Activated naive CD8-positive, alpha-beta T cell treated with anti-CD3 and anti-CD28 coated beads, Interleukin-2, amount 50 U/mL, for 24 hours (primary cell): Measurements from ENCODE around the gene ATP13A3.
A peak's percentile ranks its signal among the peaks of the same experiment; 100 is the strongest.
"Not testable (repeated sequence)": the region's sequence is repeated elsewhere in the genome, so short reads cannot be mapped to it uniquely, and the experiment has no call there.

Experiments used
- ATAC-seq: fragments of 150-1000 bp; cut with Tn5 transposase; one replicate; pipeline ENCODE4 v1.10.0; 2021
- DNase-seq: peaks from one replicate; pipeline ENCODE4 v3.0.0; 2021
- H3K27ac Mint-ChIP-seq: one replicate; pipeline ENCODE4 v1.8.0; 2021; ENCODE audit warnings: mild to moderate bottlenecking, mixed read lengths
- H3K27me3 Mint-ChIP-seq: one replicate; pipeline ENCODE4 v1.8.0; 2021; ENCODE audit warnings: mixed read lengths
- H3K36me3 Mint-ChIP-seq: one replicate; pipeline ENCODE4 v1.8.0; 2021; ENCODE audit warnings: low read depth, mixed read lengths
- H3K4me1 Mint-ChIP-seq: one replicate; pipeline ENCODE4 v1.8.0; 2021; ENCODE audit warnings: mixed read lengths
- H3K4me3 Mint-ChIP-seq: one replicate; pipeline ENCODE4 v1.8.0; 2021; ENCODE audit warnings: mild to moderate bottlenecking, moderate library complexity, mixed read lengths
- H3K9me3 Mint-ChIP-seq: one replicate; pipeline ENCODE4 v1.8.0; 2021; ENCODE audit warnings: mixed read lengths

The ATP13A3 gene

DNA sequence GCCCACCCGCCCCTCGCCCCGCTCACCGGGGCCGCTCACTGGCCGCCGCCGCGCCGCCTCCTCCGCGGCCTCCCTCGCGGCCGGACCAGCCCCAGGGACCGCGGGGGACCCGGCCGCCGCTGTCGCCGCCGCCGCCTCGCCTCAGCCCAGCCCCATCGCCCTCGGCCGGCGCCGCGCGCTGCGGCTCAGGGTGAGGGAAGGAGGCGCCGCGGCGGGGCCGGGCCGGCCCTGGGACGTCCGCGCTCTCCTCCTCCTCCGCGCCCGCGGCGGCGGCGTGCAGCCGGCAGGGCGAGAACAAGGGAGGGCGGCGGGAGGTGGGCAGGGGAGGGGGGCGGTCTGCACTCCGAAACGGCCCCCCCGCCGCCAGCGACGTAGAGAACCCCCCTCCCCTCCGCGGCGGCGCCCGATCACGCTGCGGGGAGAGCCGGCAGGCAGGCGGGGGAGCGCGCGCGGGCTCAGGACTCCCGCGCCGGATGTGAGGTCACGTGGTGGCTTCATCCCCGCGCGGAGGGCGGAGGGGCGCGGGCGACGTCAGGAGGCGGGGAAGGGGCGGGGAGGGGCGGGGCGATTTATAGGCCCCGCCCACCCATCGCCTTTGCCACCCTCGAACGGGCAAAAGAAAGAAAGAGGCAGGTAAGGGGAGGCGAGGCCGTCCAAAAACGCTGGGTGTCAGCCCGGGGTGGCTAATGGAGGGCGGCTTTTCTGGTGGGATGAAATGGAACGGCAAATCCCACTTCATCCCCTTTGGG, at the start of gene ATP13A3:
Gene ATP13A3 (minus strand): TSS at position 463 of the 749 bp plus-strand sequence. CDS start 24,812 bp downstream, outside the sequence.
- ATAC-seq, result peak; percentile 71
- Mint-ChIP-seq H3K4me3 (peak within 1 kb of the TSS; percentile 89), H3K4me1 (peaks cover 70% of the 10 kb centered on the region), H3K36me3 (peaks cover 27% of the 10 kb centered on the region), H3K9me3 (no peaks in the 10 kb centered on the region), H3K27me3 (no peaks in the 10 kb centered on the region), H3K27ac (peak within 1 kb of the TSS; percentile 92)
- peak; percentile 88 for DNase-seq

DNA sequence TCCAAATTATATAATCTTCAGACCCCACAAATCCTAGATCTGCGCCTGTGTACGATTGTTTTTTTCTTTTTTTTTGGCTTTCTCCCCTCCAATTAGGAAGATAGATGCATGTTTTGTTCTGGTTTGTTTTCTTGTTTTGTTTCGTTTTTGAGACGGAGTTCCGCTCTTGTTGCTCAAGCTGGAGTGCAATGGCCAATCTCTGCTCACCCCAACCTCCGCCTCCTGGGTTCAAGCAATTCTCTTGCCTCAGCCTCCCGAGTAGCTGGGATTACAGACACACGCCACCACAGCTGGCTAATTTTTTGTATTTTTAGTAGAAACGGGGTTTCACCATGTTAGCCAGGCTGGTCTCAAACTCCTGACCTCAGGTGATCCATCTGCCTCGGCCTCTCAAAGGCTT, 48.4 kb upstream of the ATP13A3 start:
- H3K36me3 Mint-ChIP-seq, H3K4me1 Mint-ChIP-seq, H3K4me3 Mint-ChIP-seq, H3K27me3 Mint-ChIP-seq, DNase-seq, H3K27ac Mint-ChIP-seq, ATAC-seq: not testable (repeated sequence)
- peaks cover 19% of the 10 kb centered on the region for H3K9me3 Mint-ChIP-seq

DNA sequence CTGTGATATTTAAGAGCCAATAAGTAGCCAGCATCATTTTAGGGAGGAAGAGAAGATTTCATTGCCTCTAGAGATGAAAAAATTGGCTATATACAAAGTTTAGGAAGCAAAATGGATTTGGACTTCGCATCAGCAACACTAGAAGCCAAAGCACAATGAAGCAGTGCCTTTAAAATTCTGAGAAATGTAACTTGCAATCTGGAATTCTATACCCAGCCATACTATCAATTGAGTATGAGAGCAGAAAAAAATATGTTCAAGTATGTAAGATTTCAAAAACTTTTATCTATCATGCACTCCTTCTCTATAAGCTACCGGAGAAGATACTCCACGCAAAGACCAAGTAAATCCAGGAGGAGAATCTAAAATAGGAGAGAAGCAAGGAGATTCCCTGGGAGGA, 47.4 kb upstream of the ATP13A3 start:
- no peak overlapping the region for H3K4me3 Mint-ChIP-seq
- no peak for ATAC-seq
- H3K4me1 Mint-ChIP-seq, result no peaks in the 10 kb centered on the region
- no peaks in the 10 kb centered on the region for H3K27me3 Mint-ChIP-seq
- no peak for DNase-seq
- no peaks in the 10 kb centered on the region for H3K36me3 Mint-ChIP-seq
- H3K9me3 Mint-ChIP-seq, result peaks cover 19% of the 10 kb centered on the region
- H3K27ac Mint-ChIP-seq, result no peak overlapping the region

DNA sequence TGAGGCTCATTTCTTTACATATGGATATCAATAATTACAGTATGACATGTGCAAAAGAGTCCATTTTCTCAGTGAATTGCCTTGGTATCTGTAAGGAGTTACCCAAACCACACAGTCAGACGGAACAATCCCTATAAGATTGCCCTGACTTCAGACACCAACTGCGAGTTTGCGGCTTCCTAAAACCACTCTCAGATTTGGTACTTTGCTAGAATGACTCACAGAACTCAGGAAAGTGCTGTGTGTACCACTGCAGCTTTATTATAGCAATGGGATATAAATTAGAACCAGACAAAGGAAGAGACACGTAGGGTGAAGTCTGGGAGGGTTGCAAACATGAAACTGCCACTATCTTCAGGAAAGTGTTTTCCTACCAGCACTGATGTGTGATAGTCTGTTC, 45.8 kb upstream of the ATP13A3 start:
- H3K4me3 Mint-ChIP-seq, result no peak overlapping the region
- no peak overlapping the region for H3K27ac Mint-ChIP-seq
- no peaks in the 10 kb centered on the region for H3K4me1 Mint-ChIP-seq
- H3K9me3 Mint-ChIP-seq, result peaks cover 19% of the 10 kb centered on the region
- ATAC-seq, result no peak
- H3K27me3 Mint-ChIP-seq, result peaks cover 3% of the 10 kb centered on the region
- H3K36me3 Mint-ChIP-seq, result no peaks in the 10 kb centered on the region
- DNase-seq, result no peak

DNA sequence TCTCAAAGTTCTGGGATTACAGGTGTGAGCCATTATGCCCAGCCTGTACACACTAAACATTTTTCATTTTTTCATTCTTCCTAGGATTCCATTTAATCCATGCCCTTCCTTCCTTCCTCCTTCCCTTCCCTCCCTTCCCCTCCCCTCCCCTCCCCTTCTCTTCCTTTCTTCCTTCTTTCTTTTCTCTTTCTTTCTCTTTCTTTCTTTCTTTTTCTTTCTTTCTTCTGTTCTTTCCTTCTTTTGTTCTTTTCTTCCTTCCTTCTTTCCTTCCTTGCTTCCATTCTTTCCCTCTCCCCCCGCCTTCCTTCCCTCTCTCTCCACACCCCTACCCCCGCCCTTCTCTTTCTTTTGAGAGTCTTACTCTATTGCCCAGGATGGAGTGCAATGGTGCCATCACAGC, 40.9 kb upstream of the ATP13A3 start:
- Mint-ChIP-seq H3K27me3 (peaks cover 11% of the 10 kb centered on the region), H3K27ac (no peak overlapping the region), H3K36me3 (no peaks in the 10 kb centered on the region), H3K4me3 (no peak overlapping the region), H3K9me3 (no peaks in the 10 kb centered on the region), H3K4me1 (peaks cover 3% of the 10 kb centered on the region)
- no peak for DNase-seq
- no peak for ATAC-seq

DNA sequence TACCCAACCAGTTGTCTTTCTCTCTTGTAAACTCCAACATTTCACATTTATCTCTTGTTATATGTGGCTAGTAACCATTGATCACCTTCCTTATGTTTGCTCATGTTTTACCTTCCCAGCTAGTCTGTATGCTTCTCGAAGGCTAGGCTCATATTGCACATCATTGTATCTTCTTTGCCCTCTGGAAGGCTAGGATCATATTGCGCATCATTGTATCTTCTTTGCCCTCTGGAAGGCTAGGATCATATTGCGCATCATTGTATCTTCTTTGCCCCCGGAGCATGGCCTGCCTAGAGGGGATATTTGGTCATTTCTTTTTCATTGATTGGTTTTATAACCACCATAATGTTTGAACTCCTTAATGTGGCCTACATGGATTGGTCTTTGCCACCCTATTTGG, 39.4 kb upstream of the ATP13A3 start:
- Mint-ChIP-seq H3K4me3 (no peak overlapping the region), H3K9me3 (no peaks in the 10 kb centered on the region), H3K4me1 (peaks cover 14% of the 10 kb centered on the region), H3K27ac (no peak overlapping the region), H3K36me3 (no peaks in the 10 kb centered on the region), H3K27me3 (peaks cover 21% of the 10 kb centered on the region)
- ATAC-seq, result no peak
- DNase-seq, result no peak

DNA sequence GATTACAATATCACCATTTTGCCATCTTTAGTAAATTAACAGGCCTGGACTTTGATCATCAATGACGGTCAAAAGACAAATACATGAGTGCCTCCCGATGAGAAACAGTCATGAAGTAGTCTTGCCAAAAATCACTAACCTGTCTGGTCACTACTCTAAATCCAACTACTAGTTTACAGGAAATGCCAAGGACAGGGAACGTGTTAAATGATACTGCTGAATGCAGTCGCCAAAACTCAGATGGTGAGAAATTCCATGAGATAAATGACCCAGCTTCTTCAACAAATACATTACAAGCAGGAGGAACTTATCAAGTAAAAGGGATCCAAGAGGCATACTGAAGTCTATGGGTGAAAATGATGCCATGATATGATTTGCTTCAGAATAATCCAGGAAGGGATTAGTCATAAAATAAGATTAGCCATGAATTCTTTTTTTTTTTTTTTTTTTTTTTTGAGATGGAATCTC, 35.8 kb upstream of the ATP13A3 start:
- Mint-ChIP-seq H3K9me3 (peaks cover 7% of the 10 kb centered on the region), H3K4me3 (no peak overlapping the region), H3K36me3 (no peaks in the 10 kb centered on the region), H3K27me3 (peaks cover 18% of the 10 kb centered on the region), H3K4me1 (peaks cover 39% of the 10 kb centered on the region), H3K27ac (no peak overlapping the region)
- DNase-seq, result no peak
- no peak for ATAC-seq

DNA sequence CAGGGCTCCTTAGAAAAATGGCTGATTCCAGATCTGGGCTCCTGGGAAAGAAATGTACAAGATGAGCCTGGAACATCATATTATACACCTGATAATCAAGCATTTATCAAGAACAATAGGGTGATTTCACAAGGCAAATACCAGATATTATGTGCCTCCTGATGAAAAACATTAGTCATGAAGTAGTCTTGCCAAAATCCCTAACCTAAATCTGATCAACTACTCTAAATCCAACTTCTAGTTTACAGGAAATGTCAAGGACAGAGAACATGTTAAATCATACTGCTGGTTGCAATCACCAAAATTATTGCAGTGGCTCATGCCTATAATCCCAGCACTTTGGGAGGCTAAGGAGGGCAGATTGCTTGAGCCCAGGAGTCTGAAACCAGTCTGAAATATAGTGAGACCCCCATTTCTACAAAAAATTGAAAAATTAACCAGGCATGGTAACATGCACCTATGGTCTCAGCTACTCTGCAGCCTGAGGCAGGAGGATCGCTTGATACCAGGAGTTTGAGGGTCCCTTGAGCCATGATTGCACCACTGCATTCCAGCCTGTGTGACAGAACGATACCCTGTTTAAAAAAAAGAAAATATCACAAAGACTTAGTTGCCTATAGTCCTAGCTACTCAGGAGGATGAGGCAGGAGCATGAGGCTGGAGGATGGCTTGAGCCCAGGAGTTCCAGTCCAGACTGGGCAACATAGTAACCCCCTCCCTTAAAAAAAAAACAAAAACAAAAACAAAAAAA, 34.9 kb upstream of the ATP13A3 start:
- peaks cover 13% of the 10 kb centered on the region for H3K27me3 Mint-ChIP-seq
- H3K27ac Mint-ChIP-seq, result no peak overlapping the region
- DNase-seq (no peak), ATAC-seq (no peak)
- peaks cover 37% of the 10 kb centered on the region for H3K4me1 Mint-ChIP-seq
- no peak overlapping the region for H3K4me3 Mint-ChIP-seq
- H3K36me3 Mint-ChIP-seq, result no peaks in the 10 kb centered on the region
- peaks cover 7% of the 10 kb centered on the region for H3K9me3 Mint-ChIP-seq

DNA sequence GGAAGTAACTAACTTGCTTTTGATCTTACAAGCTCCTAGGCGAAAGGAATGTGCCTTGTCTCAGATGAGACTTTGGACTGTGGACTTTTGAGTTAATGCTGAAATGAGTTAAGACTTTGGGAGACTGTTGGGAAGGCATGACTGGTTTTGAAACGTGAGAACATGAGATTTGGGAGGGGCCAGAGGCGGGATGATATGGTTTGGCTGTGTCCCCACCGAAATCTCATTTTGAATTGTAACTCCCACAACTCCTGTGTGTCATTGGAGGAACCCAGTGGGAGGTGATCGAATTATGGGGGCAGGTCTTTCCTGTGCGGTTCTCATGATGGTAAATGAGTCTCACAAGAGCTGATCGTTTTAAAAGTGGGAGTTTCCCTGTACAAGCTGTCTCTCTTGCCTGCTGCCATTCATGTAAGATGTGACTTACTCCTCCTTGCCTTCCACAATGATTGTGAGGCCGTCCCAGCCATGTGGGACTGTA, 33.9 kb upstream of the ATP13A3 start:
- H3K9me3 Mint-ChIP-seq, H3K4me3 Mint-ChIP-seq, H3K36me3 Mint-ChIP-seq: not testable (repeated sequence)
- H3K27ac Mint-ChIP-seq, result peak overlapping the region; percentile 25
- ATAC-seq (peak; percentile 85), DNase-seq (peak; percentile 60)
- peaks cover 13% of the 10 kb centered on the region for H3K27me3 Mint-ChIP-seq
- H3K4me1 Mint-ChIP-seq, result peaks cover 37% of the 10 kb centered on the region

DNA sequence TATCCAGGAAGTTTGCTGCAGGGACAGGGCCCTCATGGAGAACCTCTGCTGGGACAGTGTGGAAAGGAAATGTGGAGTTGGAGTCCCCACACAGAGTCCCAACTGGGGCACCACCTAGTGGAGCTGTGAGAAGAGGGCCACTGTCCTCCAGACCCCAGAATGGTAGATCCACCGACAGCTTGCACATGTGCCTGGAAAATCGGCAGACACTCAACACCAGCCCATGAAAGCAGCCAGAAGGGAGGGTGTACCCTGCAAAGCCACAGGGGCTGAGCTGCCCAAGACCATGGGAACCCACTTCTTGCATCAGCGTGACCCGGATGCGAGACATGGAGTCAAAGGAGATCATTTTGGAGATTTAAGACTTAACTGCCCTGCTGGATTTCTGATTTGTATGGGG, 33.4 kb upstream of the ATP13A3 start:
- H3K4me1 Mint-ChIP-seq, result peaks cover 37% of the 10 kb centered on the region
- H3K27me3 Mint-ChIP-seq, result peaks cover 15% of the 10 kb centered on the region
- H3K36me3 Mint-ChIP-seq, H3K9me3 Mint-ChIP-seq, DNase-seq, ATAC-seq, H3K27ac Mint-ChIP-seq, H3K4me3 Mint-ChIP-seq: not testable (repeated sequence)

DNA sequence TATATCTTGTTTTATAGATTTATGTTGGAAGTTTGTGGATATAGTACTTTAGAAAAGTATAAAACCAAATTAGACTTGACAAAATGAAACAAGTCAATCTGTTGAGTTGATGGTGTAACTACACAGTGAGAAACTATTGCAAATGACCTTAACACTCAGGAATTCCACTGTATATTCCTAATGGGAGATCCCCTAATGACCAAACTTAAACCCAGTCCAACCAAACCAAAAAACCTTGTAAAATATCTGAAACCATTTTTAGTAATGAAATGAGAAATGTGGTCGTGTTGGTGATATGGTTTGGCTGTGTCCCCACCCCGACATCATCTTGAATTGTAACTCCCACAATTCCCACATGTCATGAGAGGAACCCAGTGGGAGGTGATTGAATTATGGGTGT, 31.9 kb upstream of the ATP13A3 start:
- Mint-ChIP-seq H3K9me3 (peaks cover 7% of the 10 kb centered on the region), H3K4me3 (no peak overlapping the region), H3K27ac (no peak overlapping the region), H3K36me3 (no peaks in the 10 kb centered on the region), H3K4me1 (peaks cover 37% of the 10 kb centered on the region), H3K27me3 (peaks cover 13% of the 10 kb centered on the region)
- peak; percentile 22 for ATAC-seq
- no peak for DNase-seq

DNA sequence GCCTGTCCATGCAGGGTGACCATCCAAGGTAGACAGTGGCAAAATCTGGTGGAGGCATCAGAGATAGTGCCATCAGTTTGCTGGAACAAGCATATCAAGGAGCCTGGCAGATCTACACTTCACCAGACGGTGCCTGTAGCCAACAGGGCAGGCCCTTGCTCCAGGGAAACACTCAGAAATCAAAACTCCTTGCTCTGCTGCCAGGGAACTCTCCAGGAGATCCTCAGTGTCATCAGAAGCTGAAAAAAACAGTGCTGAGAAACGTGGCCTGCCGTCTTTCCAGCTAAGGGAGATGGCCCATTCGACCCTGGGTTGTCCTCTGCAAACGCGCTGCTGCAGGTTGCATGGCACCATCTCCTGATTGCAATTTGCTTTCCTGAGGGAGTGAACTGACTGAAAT, 30.5 kb upstream of the ATP13A3 start:
- peaks cover 36% of the 10 kb centered on the region for H3K4me1 Mint-ChIP-seq
- DNase-seq, result no peak
- ATAC-seq, result no peak
- H3K9me3 Mint-ChIP-seq, result peaks cover 7% of the 10 kb centered on the region
- H3K27me3 Mint-ChIP-seq, result peaks cover 8% of the 10 kb centered on the region
- H3K4me3 Mint-ChIP-seq, result no peak overlapping the region
- H3K27ac Mint-ChIP-seq, result no peak overlapping the region
- H3K36me3 Mint-ChIP-seq, result no peaks in the 10 kb centered on the region

DNA sequence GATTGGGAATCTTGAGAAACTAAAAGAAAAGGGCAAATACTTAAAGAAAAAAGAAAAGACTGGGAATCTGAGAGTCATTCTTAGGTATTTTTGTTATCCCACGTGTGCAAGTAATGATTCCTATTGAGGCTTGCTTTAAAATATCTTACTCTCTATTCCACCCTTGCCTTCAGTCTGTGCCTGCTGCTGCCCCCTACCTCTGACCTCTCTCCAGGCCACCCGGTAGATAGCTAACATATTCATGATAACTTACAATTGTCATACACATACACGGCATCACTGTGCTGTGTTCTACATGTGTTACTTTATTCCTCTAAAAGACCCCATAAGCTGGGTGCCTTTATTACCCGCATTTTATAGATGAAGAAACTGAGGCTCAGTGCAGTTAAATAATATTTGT, 27.8 kb upstream of the ATP13A3 start:
- peaks cover 13% of the 10 kb centered on the region for H3K4me1 Mint-ChIP-seq

DNA sequence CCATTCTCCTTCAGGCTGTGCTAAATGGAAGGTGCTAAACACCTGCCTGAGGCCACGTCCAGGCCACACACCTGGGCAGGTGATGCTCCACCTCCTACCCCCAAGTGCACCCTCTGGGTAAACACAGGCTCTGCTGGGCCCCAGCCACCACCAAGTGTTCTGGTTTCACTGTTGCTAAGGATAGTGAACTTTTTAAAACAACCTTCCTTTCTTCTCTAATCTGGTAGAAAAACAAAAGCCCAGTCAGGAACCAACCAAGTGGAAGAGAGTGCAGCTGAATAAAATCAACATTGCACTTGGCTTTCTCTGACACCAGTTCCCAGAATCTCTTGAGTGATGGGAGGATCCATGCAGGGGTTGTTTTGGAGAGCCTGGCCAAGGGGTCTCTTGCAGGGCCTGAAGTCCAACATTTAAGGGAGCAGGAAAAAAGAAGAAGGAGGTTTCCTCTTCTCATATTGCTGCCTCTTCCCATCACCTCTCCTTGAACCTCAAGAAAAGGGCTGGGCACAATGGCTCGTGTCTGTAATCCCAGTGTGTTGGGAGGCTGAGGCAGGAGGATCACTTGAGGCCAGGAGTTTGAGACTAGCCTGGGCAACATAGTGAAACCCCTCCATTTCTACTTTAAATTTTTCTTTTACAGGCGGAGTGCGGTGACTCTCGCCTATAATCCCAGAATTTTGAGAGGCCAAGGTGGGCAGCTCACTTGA, 26.2 kb upstream of the ATP13A3 start:
- Mint-ChIP-seq H3K4me3 (no peak overlapping the region), H3K27ac (no peak overlapping the region)
- ATAC-seq, result no peak

More for the DNA sequence above, 27.8 kb upstream of the ATP13A3 start:
- Mint-ChIP-seq H3K36me3 (no peaks in the 10 kb centered on the region), H3K9me3 (no peaks in the 10 kb centered on the region), H3K4me3 (no peak overlapping the region), H3K27me3 (peaks cover 2% of the 10 kb centered on the region), H3K27ac (no peak overlapping the region)
- ATAC-seq (no peak), DNase-seq (no peak)

More for the DNA sequence above, 26.2 kb upstream of the ATP13A3 start:
- no peaks in the 10 kb centered on the region for H3K9me3 Mint-ChIP-seq
- no peak for DNase-seq
- no peaks in the 10 kb centered on the region for H3K4me1 Mint-ChIP-seq
- H3K36me3 Mint-ChIP-seq, result no peaks in the 10 kb centered on the region
- H3K27me3 Mint-ChIP-seq, result peaks cover 2% of the 10 kb centered on the region
